IMR-90 (cell line): Measurements from ENCODE around the gene CRACDL.

Experiments used
- CEBPB ChIP-seq: IDR thresholded peaks from 2 replicates; pipeline ENCODE4 v1.6.1; 2012; ENCODE audit warnings: low read depth, low read length, improper control_type of control experiment
- FOS ChIP-seq: fragments of 150-350 bp; IDR thresholded peaks from 2 replicates; pipeline ENCODE4 v1.6.1; 2016; ENCODE audit warnings: low read depth, low read length
- MXI1 ChIP-seq: IDR thresholded peaks from 2 replicates; pipeline ENCODE4 v1.6.1; 2012; ENCODE audit warnings: low read depth, mild to moderate bottlenecking, low read length, moderate library complexity, borderline replicate concordance
- POLR2A ChIP-seq: IDR thresholded peaks from 2 replicates; pipeline ENCODE4 v1.6.1; 2012; ENCODE audit warnings: mild to moderate bottlenecking, low read depth, low read length
- RAD21 ChIP-seq: IDR thresholded peaks from 2 replicates; pipeline ENCODE4 v1.6.1; 2012; ENCODE audit warnings: low read length, improper control_type of control experiment
- RFX5 ChIP-seq: IDR thresholded peaks from 2 replicates; pipeline ENCODE4 v1.8.0; 2012; ENCODE audit warnings: low read depth, mild to moderate bottlenecking, low read length, moderate library complexity
- TF ChIP-seq, protein P1 (sequence below): conservative IDR thresholded peaks from 2 replicates; pipeline ENCODE4 v1.5.1; 2012; ENCODE audit warnings: mild to moderate bottlenecking, low read depth, low read length, improper control_type of control experiment

DNA sequence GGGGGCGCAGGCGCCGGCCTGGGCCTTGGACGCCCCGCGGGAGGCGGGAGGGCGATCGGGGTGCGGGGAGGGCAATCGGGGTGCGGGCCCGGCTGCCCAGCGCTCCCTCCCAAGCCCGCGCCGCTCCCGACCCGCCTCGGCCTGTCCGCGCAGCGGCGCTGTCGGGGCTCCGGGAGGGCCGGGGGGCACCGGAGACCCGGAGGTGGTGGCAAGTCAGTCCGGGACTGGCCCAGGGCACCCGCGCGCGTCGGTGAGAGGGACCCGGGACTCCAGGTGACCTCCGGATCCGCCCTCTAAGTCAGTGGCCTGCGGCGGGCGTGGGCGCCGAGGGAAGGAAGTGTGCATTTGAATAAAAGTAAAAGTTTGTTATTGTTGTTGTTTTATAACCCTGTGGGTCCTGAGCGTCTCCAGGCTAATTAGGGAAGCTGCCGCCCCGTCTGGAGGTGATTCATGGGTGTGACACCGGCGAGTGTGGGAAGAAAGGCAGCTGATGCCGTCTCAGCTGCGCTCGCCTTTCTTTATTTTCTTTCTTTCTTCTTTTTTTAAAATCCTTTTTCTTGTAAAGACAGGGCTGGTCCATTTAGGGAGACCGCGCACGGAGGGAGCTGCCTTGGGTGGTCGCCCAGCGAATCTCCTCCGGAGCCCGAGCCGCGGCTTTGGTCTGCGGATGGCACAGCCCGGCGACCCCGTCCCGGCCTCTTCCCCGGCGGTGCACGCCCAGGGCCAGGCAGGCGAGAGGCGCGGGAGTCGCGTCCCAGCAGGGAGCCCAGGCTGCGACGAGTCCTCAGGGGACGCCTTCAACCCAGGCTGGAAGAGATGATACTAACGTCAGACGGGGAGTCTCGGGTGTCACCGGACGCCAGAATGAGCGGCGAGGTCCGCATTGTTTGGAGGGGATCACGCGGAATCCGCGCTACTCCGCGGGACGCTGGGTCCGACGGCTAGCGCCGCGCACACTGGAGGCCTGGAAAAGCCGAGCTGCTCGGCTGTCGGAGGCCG, 627 bp upstream of the CRACDL start:
- no peak for TF ChIP-seq MXI1
- TF ChIP-seq, protein P1, sequence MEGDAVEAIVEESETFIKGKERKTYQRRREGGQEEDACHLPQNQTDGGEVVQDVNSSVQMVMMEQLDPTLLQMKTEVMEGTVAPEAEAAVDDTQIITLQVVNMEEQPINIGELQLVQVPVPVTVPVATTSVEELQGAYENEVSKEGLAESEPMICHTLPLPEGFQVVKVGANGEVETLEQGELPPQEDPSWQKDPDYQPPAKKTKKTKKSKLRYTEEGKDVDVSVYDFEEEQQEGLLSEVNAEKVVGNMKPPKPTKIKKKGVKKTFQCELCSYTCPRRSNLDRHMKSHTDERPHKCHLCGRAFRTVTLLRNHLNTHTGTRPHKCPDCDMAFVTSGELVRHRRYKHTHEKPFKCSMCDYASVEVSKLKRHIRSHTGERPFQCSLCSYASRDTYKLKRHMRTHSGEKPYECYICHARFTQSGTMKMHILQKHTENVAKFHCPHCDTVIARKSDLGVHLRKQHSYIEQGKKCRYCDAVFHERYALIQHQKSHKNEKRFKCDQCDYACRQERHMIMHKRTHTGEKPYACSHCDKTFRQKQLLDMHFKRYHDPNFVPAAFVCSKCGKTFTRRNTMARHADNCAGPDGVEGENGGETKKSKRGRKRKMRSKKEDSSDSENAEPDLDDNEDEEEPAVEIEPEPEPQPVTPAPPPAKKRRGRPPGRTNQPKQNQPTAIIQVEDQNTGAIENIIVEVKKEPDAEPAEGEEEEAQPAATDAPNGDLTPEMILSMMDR = no peak
- no peak for TF ChIP-seq RAD21
- no peak for TF ChIP-seq POLR2A
- TF ChIP-seq FOS = no peak
- TF ChIP-seq CEBPB = no peak
- TF ChIP-seq RFX5 = no peak
